Measurements from ENCODE around the gene STXBP1.
"Not testable (repeated sequence)": the region's sequence is repeated elsewhere in the genome, so short reads cannot be mapped to it uniquely, and the experiment has no call there.

STXBP1 gene

DNA sequence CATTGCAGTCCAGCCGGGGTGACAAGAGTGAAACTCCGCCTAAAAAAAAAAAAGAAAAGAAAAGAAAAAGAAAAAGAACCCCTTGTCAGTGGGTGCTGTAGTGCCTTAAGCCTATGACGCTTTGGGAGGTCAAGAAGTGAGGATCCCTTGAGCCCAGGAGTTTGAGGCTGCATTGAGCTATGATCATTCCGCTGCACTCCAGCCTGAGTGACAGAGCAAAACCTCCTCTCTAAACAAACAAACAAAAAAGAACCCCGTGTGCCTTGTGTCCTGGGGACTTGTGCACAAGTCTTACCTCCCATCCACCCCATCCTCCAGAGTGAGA lies 33.5 kb upstream of the STXBP1 start:
- DNase-seq (ENCODE audit: low spot score): no peak

DNA sequence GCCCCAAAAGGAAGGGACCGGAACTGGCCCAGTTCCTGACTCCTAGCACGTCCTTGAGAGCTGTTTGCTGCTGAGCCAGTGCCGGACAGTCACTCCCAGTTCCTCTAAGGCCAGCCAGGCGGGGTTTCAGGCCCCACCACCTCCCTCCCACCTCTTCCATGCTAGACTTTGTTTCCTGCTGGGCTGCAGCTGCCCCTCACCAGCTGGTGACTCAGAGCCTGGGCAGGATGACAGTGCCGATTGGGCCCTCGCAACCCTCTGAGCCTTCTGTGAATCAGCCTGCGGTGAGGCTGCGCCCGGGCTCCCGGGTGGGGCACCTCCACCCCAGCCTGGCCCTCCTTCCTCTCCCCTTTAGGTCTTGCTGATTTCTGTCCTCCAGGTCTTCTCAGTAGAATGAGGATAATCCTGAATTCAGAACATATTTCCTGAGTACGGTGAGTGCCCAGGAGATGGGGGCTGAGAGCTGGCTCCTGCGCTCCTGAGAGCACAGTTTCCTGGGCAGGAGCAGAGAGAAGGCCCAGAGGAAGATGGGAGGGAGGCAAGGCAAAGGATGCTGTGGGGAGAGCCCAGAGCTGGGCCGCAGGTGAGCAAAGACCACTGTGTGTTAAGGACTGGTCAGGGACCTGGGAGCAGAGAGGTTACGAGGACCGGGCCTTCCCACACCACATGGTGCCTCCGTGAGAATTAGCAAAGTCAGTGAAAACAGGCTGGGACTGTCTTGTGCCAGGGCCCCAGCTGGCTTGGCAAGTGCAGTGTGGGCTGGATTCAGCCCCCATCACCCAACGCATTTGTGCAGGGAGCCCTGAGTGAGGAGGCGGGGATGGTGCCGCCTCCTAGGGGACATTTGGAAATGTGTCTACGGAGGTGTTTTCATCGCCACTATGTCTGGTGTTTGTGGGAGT lies 32.9 kb upstream of the STXBP1 start:
- DNase-seq (ENCODE audit: low spot score): peak; percentile 93

DNA sequence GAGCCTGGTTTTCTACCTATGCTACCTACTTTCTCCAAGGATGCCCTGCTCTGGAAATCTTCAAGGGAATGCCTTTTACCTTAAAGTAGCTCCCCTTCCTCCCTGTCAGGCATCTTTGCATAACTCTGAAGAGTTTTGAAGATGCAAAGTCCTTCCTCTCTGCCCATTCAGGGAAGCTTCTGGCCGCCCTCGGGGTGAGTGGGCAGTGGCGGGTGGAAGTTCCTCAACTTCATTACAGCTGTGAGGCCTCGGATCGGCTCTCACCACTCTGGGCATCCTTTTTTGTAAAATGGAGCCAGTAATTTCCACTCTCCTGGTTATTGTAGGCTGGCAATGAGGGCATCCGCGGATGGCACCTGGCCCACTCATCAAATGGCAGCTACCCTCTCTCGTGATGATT lies 31.7 kb upstream of the STXBP1 start:
- DNase-seq (ENCODE audit: low spot score): no peak

DNA sequence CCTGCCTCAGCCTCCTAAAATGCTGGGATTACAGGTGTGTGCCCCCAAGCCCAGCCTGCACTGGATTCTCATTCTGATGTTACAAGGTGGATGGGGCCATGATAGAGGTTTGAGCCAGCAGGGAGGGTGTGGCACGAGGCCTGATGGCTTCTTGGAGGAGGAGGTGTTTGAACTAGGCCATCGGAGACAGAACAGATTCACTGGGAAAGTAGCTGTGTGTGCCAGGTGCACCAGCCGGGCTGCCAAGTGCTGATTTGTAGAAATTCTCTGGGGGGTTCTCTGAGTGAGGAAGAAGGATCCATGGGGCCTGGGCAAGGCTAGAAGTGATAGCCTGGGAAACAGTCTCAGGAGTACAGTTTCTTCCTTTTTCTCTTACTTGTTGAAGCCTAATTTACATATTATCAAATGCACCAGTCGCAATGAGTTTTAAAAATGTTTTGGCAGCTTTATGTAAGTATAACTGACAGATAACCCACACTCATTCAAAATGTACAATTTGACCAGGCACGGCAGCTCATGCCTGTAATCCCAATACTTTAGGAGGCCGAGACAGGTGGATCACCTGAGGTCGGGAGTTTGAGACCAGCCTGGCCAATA lies 31.1 kb upstream of the STXBP1 start:
- DNase-seq (ENCODE audit: low spot score): peak; percentile 46

DNA sequence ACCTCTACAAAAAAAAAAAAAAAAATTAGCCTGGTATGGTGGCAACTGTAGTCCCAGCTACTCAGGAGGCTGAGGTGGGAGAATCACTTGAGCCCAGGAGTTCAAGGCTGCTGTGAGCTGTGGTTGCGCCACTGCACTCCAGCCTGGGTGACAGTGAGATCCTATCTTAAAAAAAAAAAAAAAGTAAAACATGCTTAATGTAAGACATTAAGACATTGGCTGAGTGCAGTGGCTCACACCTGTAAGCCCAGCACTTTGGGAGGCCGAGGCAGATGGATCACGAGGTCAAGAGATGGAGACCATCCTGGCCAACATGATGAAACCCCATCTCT lies 27.6 kb upstream of the STXBP1 start:
- not testable (repeated sequence) for DNase-seq (ENCODE audit: low spot score)

DNA sequence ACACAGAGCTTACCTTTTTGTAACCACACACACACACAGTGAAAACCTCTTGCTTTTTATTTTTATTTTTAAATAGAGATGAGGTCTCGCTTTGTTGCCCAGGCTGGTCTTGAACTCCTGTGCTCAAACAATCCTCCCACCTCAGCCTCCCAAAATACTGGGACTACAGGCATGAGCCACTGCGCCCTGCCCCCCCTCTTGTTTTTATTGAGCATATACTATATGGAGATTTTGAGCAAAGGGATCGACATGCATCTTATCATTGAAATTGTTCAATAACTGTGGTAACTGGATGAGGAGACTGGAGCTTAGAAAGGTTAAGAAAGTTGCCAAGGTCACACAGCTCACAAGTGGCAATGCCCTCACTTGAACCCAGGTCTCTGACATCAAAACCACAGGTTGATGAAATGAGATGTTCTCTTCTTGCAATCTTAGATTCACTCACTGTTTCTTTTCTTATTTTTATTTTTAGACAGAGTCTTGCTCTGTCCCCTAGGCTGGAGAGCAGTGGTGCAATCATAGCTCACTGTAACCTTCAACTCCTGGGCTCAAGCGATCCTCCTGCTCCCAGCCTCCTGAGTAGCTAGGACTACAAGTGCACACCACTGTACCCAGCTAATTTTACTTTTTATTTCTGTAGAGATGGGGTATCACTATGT lies 26.8 kb upstream of the STXBP1 start:
- no peak for DNase-seq (ENCODE audit: low spot score)

DNA sequence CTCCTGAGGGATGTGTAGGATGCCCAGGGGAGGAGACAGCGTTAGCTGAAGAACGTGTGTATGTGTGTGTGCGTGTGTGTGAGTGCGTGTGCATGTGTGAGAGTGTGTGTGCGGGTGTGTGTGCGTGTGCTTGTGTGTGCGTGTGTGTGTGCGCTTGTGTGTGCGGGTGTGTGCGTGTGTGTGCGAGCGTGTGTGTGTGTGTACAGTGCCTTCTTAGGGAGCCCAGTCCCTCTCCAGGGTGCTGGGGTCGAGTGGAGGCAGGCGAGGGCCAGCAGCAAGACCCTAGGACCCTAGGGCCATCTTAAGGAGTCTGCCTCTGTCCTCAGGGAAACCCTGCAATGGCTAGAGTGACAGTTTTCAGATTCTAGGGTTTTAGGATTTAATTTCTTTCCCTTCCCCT lies 26.0 kb upstream of the STXBP1 start:
- DNase-seq (ENCODE audit: low spot score): no peak

DNA sequence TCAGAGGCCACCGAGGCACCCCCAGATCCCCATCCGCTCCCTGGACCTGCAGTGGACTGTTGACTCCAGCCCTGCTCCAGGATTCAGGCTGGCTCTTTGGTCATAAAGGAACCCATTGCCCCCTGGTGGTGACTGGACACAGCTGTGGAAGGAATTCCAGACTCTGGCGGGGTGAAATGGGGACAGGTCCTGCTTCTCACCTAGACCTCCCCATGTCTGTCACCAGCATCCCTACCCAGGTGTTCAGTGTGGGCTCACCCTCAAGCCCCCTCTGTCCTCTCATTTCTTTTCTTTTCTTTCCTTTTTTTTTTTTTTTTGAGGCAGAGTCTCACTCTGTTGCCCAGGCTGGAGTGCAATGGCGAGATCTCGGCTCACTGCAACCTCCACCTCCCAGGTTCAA lies 25.5 kb upstream of the STXBP1 start:
- peak; percentile 89 for DNase-seq (ENCODE audit: low spot score)

DNA sequence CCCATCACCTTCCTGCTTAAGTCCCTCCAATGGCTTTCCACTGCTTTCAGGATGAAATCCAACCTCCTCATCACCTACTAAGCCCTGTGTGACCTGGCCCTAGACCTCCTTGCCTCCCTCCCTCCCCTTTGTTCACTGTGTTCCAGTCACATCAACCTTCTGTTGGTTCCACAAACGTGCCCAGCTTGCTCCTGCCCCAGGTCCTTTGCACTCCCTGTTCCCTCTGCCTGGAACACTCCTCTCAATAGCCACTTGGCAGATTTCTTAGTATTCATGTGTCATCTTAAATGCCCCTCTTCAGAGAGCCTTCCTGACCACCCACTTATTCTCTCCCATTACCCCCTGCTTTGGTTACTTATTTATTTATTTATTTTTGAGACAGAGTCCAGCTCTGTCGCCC lies 24.1 kb upstream of the STXBP1 start:
- no peak for DNase-seq (ENCODE audit: low spot score)

DNA sequence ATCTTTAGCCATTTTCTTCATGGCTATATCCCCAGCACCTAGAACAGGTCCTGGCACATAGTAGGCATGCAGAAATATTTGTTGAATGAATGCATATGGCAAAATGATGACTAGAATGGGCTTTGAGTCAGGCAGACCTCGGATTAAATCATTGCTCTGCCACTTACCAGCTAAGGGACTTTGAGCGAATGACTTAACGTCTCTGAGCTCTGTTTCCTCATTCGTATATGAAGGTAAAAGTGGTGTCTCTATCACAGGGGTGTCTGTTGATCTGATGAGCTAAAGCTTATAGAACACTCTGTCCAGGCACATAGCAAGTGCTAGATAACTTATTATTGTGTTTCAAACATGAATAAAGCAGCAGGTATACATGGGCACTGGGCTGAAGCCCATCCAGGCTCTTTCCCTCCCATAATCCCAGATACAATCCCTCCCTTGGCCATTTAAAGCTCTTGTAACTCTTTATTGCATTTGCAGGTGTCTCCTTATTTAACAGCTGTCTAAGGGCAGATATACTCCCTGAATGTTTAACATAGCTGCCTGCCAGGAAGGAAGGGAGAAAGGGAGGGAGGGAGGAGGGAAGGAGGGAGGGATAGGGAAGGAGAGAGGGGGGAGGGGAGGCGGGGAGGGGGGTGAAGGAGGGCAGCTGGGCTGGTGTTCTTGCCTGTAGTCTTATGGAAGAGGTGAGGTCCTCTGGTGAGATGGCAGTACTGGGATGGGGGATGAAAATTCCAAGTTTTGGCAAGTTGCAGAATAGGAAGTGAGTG lies 23.2 kb upstream of the STXBP1 start:
- DNase-seq (ENCODE audit: low spot score): no peak

DNA sequence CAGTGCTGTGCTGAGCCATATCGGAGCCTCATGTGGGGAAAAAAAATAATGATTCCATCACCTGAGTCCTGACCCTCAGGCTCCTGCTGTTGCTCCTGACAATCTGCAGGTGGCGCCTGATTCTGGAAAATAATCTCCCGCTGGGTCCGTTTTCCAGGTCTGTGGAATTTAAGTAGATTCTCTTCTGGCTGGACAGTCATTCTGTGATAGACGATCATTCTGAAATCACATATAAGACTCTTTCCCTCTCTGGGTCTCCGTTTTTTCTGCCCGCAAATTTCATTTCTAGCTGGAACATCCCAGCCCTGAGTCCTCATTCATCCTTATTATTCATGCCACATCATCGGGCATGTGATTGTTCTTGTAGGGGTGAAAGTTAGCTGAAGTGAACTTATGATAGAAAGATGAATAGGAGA lies 22.1 kb upstream of the STXBP1 start:
- peak; percentile 92 for DNase-seq (ENCODE audit: low spot score)

DNA sequence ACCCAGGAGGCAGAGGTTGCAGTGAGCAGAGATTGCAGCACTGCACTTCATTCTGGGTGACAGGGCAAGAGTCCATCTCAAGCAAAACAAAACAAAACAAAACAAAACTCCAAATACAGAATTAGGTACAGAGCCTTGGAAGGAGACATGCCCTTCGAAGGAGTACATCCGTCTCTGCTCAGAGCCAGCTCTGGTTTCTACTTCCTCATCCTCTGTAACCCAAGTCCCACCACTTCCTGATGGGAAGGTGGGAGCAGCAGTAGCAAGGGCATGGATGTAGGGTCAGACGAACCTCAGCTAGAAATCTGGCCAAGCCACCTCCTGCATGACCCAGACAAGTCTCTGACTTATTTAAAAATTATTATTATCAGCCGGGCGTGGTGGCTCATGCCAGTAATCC lies 16.5 kb upstream of the STXBP1 start:
- no peak for DNase-seq (ENCODE audit: low spot score)

DNA sequence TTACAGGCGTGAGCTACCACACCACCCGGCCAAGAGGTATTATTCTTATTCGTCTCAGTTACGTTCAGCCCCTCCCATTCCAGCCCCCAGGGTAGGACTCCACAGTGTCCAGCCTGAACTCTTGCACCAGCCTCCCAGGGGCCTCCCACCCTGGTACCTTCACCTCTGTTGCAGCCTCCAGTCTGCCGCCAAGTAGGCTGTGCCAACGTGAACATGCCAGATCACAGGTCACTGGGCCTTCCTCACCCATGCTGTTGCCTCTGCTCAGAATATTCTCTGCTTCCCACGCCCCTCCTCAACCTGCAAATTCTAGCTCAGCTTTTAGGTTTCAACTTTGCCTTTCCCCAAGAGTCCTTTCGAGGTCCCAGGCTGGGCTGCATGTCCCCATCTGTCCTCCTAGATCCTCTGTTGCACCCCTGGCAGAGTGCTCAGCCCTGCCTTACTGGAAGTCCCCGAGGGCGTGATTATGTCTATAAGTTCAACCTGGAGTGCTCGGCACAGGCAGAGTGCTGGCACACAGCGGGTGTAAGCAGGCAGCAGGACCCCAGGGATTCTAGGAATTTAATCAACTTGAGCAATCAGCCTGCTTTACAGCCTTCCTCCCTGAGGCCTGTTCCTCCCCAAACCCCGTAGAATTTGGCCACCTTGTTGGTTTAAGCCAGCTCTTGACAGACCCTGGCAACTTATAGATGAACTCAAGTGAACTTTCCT lies 13.1 kb upstream of the STXBP1 start:
- DNase-seq (ENCODE audit: low spot score): no peak

DNA sequence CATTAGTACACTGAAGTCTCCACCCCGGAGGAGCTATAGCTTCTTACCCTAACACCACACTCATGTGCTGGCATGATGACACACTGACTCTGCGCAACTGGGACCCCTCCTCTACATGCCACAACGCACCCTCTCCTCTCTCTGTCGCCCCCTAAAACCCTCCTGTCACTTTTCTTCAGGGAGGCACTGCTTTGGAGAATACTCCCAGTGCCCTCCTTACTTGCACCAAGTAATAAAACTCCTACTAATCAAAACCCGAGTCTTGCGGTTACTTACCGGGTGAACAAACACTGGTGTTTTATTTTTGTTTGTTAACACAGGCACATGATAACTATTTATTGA lies 12.6 kb upstream of the STXBP1 start:
- DNase-seq (ENCODE audit: low spot score): no peak

DNA sequence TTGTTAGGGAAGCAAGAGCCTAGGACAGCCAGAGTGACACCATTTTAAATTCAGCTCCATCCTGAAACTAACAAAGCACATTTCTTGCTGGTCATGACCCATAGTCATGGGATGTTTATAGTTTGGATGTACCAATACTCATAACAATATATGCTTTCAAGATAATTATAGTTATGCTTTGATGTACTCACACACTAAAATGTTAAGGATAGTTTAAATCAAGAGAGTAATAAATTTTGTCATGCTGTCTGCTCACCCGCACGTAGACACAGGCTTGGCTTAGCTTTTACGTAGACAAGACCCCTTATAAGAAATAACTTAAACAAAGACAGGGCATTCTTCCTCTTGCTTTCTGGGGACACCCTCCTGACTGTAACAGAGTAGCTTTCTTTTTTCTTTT lies 8.9 kb upstream of the STXBP1 start:
- DNase-seq (ENCODE audit: low spot score): no peak

DNA sequence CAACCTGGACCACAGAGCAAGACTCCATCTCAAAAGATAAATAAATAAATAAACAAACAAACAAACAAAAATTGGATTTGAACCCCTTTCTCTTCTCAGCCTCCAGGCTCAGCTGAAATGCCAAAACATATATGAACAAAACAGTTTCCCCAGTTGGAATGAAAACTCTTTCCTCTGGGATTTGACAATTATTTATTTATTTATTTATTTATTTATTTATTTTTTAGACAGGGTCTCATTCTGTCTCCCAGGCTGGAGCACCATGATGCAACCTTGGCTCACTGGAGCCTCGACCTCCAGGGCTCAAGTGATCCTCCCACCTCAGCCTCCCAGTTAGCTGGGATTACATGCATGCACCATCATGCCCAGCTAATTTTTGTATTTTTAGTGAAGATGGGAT lies 6.0 kb upstream of the STXBP1 start:
- no peak for DNase-seq (ENCODE audit: low spot score)

DNA sequence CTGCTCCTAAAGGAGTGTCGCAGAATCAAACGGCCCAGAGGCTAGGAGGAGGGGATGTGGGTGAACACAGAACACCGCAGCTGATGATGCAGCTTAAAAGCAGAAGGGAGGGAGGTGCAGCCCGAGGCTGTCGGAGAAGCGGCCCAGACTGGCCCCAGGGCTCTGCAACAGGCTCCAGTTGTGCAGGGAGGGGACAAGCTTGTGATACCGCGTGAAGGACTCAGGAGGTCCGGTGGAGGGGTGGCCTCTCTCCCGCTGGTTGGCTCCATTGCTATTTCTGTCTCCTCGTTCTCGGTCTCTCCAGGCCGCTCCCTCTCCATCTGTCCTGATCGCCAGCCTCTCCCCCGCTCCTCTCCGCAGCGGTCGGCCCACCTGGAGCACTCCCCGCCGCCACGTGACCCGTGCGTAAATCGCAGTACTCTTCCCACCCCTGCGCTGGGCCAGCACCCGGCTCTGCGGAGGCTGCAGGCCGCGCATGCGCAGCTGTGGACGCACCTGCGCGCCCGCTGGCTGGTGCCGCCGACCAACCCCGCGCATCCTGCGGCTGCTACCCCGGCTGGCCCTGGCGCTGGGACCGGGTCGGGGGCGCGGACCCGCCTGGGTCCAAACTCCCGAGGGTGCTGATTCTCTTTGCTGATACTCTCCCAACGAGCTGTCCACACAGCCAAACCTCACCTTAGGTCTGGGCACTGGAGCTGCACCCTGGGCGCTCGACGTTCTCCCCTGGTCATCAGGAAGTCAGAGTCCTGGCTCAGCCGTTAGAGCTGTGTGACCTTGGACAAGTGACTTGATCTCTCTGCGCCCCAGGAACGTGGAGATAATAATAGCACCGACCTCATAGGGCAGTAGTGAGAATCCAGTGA lies 3.7 kb upstream of the STXBP1 start:
- peak; percentile 95 for DNase-seq (ENCODE audit: low spot score)

DNA sequence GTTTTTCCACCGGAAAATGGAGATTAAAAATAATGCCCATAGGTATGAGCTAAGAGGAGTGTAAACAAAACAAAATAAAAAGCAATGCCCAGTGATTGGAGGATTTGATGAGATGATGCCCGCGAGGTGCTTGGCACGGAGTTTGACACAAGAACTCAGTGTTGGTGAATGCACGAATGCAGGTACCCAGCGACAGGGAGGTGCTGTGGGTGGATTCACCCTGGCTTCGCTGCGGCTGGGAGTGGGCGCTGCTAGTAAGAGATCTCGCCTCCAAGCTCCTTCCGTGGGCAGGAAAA lies 526 bp upstream of the STXBP1 start:
- DNase-seq (ENCODE audit: low spot score): no peak

DNA sequence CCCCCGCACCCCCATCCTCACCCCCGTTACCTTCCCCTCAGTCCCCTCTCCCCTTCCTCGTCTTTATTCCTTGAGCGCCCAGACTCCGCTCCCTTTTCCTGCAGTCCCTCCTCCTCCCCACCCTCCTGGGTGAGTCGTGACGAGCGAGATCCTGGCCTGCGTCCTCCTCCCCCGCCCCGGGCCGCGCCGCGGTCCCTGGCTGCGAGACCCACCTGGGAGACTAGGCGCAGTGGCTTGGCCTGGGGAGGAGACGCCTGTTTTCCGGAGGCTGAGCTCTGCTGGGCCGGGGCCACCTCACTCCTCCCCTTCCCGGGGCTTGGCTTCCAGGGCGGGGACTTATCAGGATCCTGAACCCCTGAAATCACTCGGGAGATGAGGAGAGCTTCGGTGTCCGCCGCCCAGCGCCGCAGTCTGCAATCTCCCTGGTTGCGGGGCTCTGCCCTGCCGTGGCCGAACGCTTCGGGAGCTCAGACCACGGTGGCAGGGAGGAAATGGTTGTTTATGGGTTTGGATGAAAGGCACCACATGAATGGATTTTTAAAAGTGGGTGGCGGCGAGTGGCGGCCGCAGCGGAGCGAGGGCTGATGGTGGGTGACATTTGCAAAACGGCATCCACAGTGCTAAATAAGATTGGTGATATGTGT lies 984 bp downstream of the STXBP1 start:
- DNase-seq (ENCODE audit: low spot score): peak; percentile 79

DNA sequence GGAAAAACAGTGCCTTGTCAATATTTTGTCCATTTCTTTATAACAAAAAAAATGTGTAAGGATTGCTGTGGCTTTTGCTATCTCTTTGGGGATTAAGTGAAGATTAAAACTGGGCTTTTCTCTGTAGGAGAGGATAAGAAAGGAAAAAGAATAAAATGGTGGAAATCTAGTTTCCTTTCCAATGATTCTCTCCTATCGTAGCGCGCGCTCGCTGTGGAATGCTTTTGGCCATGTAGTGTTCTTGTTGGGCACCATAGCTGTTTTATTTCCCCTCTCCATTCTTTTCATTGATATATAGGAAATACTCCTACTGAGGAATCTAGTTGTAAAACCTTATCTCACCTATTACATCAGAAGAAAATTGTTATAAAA lies 1.5 kb downstream of the STXBP1 start:
- DNase-seq (ENCODE audit: low spot score): peak; percentile 44

DNA sequence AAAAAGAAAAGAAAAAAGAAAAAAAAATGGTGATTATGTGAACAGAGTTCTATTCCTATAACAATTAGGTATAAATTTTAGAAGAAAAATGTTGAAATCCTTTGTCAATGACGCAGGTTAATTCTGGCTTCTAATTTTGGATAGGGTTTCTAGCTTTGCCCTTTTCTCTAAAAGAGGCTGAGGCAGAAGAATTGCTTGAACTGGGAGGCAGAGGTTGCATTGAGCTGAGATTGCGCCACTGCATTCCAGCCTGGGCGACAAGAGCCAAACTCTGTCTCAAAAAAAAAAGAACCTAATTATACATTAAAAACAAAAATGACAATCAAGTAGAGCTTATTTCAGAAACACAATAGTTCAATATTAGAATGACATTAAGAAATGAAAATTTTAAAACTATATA lies 2.9 kb downstream of the STXBP1 start:
- no peak for DNase-seq (ENCODE audit: low spot score)
